ENCODE results near the gene TPST1. TPM values are rescaled to one million over a fixed set of nuclear protein-coding genes. Genes with fewer than 3 reads are reported as not detected.

The TPST1 gene
- total RNA-seq, 1 donor: 59.7 TPM

GRCh38 chr7:66301249-66301648 lies 96.1 kb downstream of the TPST1 start:
- TF ChIP-seq, protein P1, sequence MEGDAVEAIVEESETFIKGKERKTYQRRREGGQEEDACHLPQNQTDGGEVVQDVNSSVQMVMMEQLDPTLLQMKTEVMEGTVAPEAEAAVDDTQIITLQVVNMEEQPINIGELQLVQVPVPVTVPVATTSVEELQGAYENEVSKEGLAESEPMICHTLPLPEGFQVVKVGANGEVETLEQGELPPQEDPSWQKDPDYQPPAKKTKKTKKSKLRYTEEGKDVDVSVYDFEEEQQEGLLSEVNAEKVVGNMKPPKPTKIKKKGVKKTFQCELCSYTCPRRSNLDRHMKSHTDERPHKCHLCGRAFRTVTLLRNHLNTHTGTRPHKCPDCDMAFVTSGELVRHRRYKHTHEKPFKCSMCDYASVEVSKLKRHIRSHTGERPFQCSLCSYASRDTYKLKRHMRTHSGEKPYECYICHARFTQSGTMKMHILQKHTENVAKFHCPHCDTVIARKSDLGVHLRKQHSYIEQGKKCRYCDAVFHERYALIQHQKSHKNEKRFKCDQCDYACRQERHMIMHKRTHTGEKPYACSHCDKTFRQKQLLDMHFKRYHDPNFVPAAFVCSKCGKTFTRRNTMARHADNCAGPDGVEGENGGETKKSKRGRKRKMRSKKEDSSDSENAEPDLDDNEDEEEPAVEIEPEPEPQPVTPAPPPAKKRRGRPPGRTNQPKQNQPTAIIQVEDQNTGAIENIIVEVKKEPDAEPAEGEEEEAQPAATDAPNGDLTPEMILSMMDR (IDR thresholded peaks at IDR 0.05; ENCODE audit: insufficient read depth, low read length): no peak
- H3K4me3 ChIP-seq (ENCODE audit: low read depth, low read length): no peak overlapping the region
- peak; percentile 28 for DNase-seq (ENCODE audit: low read depth)

DNA sequence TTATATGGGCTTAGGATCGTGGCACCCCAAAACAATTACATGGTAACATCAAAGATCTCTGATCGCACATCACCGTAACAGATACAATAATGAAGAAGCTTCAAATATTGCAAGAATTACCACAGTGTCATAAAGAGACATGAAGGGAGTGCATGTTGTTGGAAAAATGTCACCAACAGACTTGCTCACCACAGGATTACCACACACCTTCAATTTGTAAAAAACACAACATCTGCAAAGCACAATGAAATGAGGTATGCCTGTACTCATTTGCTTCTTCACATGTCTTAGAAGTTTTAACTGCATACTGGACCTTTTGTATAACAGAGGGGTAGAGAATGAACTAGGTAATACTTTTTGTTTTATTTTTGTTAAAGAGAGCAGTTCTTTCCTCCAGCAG lies 96.6 kb downstream of the TPST1 start:
- DNase-seq (ENCODE audit: low read depth): no peak
- no peak overlapping the region for H3K4me3 ChIP-seq (ENCODE audit: low read depth, low read length)
- TF ChIP-seq, protein P1 (IDR thresholded peaks at IDR 0.05; ENCODE audit: insufficient read depth, low read length): no peak

DNA sequence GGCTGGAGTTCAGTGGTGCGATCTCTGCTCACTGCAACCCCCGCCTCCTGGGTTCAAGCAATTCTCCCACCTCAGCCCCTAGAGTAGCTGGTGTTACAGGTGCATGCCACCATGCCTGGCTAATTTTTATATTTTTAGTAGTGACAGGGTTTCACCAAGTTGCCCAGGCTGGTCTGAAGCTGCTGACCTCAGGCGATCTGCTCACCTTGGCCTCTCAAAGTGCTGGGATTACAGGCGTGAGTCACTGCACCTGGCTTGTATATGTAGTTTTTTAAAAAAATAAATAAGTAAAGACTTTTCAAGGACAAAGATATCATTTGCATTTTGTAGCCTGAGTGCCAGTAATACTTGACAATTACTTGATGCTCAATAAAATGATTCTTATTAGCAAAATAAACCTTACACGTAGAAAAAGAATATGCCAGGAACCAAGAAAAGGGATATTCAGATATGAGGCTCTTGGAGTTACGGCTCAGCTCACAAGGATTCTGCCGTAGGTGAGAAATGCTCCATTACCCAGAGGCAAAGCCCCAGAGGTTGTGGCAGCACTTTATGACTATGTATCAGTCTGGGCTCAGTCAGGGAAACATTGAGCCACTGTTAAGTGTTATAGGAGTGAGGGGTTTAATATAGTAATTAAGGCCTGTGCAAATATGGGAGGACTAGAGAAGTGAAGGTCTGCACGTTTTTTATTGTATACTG lies 98.5 kb downstream of the TPST1 start:
- no peak overlapping the region for H3K4me3 ChIP-seq (ENCODE audit: low read depth, low read length)
- TF ChIP-seq, protein P1 (IDR thresholded peaks at IDR 0.05; ENCODE audit: insufficient read depth, low read length): no peak
- no peak for DNase-seq (ENCODE audit: low read depth)

- DNase-seq (ENCODE audit: low read depth): peak; percentile 73
- TF ChIP-seq, protein P1 (IDR thresholded peaks at IDR 0.05; ENCODE audit: insufficient read depth, low read length): no peak
Measured at GRCh38 chr7:66304536-66304935, 99.4 kb downstream of the TPST1 start.

DNA sequence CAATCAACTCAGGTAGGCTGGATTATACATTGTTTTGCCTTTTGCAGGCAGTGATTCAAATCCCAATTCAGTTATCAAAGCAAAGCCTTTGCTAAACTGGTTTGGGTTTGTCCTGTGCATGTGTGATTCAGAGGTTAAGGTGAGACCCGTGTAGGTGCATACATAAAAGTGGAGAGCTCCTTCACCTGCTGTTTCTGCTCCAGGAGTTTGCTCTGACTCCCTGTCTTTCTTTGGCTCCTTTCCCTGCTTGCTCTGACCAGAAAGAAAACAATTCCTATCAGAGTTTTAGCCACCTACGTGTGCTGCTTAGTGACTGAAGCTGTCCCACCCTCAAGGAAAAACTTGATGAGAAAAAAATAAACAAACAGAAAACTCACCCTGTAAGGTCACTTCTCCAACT lies 101.1 kb downstream of the TPST1 start:
- no peak for DNase-seq (ENCODE audit: low read depth)
- no peak overlapping the region for H3K4me3 ChIP-seq (ENCODE audit: low read depth, low read length)
- TF ChIP-seq, protein P1 (IDR thresholded peaks at IDR 0.05; ENCODE audit: insufficient read depth, low read length): no peak

More at GRCh38 chr7:66304536-66304935, 99.4 kb downstream of the TPST1 start:
- H3K4me3 ChIP-seq (ENCODE audit: low read depth, low read length): no peak overlapping the region

GRCh38 chr7:66307591-66308215 lies 102.6 kb downstream of the TPST1 start:
- H3K4me3 ChIP-seq (ENCODE audit: low read depth, low read length): no peak overlapping the region
- TF ChIP-seq, protein P1 (IDR thresholded peaks at IDR 0.05; ENCODE audit: insufficient read depth, low read length): no peak
- peak; percentile 40 for DNase-seq (ENCODE audit: low read depth)
